Astrocyte (in vitro differentiated cells and primary cell): ENCODE data around the gene HOXD13.

Experiments used
- EZH2 ChIP-seq: IDR thresholded peaks from 2 replicates; pipeline ENCODE4 v1.6.1; 2012; ENCODE audit warnings: mild to moderate bottlenecking, low read length, inconsistent platforms; ENCODE audit not compliant: insufficient read depth
- TF ChIP-seq, protein P1 (sequence below): IDR thresholded peaks from 2 replicates; pipeline ENCODE4 v1.5.1; 2011; ENCODE audit warnings: low read depth, mild to moderate bottlenecking, inconsistent platforms, low read length, moderate library complexity; ENCODE audit not compliant: insufficient read depth

DNA sequence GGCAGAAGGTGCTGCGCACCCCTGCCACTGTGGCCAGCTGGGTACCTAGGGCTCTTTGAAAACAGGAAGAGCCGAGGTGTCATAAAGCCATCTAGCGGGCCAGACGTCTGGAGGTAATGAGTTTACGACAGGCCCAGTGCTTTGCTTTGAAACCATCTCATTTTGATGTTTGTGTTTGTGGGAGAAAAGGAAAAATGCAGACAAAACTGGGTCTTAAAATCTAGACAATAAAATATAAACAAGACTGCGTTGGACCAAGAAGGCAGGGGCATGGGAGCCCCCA lies 33.2 kb downstream of the HOXD13 start:
- TF ChIP-seq, protein P1, sequence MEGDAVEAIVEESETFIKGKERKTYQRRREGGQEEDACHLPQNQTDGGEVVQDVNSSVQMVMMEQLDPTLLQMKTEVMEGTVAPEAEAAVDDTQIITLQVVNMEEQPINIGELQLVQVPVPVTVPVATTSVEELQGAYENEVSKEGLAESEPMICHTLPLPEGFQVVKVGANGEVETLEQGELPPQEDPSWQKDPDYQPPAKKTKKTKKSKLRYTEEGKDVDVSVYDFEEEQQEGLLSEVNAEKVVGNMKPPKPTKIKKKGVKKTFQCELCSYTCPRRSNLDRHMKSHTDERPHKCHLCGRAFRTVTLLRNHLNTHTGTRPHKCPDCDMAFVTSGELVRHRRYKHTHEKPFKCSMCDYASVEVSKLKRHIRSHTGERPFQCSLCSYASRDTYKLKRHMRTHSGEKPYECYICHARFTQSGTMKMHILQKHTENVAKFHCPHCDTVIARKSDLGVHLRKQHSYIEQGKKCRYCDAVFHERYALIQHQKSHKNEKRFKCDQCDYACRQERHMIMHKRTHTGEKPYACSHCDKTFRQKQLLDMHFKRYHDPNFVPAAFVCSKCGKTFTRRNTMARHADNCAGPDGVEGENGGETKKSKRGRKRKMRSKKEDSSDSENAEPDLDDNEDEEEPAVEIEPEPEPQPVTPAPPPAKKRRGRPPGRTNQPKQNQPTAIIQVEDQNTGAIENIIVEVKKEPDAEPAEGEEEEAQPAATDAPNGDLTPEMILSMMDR: no peak
- no peak for TF ChIP-seq EZH2
